Breast epithelium (tissue), 3 donors: ENCODE measurements around the gene GRWD1.

Source experiments
- CTCF ChIP-seq, 3 donors: fragments of 450-650 bp; IDR thresholded peaks; one replicate each; pipeline ENCODE4 v1.5.1; 2016 to 2017; ENCODE audit warnings: antibody characterized with exemption in 3 of 3, mild to moderate bottlenecking in 3 of 3, moderate library complexity in 3 of 3
- POLR2A ChIP-seq: fragments of 450-650 bp; IDR thresholded peaks from one replicate; pipeline ENCODE4 v1.6.1; 2016; ENCODE audit warnings: antibody characterized with exemption, mild to moderate bottlenecking, moderate library complexity
- POLR2AphosphoS5 ChIP-seq, 3 donors: sonication (generic); formaldehyde crosslinking; IDR thresholded peaks; one replicate each; pipeline ENCODE4 v1.6.1; 2017; ENCODE audit warnings: antibody characterized with exemption in 3 of 3

DNA sequence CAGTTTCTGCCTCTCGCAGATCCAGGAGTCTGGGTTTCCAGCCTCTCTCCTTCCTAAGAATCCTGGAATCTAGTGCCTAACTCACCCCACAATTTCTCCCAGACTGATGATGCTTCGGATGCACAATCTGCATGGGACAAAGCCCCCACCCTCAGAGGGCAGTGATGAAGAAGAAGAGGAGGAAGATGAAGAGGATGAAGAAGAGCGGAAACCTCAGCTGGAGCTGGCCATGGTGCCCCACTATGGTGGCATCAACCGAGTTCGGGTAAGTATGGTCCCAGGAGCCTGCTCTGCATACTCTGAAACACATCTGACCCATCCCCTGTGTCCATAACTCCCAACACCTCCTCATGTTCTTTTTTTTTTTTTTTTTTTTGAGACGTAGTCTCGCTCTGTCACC is 796 bp downstream of the GRWD1 start:
- TF ChIP-seq CTCF (IDR thresholded peaks at IDR 0.05) (no peak), POLR2AphosphoS5 (IDR thresholded peaks at IDR 0.05) (no peak), POLR2A (no peak)
